HL-60 (cell line): ENCODE data around the gene SLC17A3.

ENCODE experiments used
- POLR2AphosphoS5 ChIP-seq: IDR thresholded peaks from 2 replicates; pipeline ENCODE4 v1.6.1; 2012; ENCODE audit warnings: low read depth
- TF ChIP-seq, protein P1 (sequence below): IDR thresholded peaks from one replicate; pipeline ENCODE4 v1.5.1; 2011; ENCODE audit warnings: low read length, control low read depth, inconsistent platforms; ENCODE audit not compliant: insufficient read depth

GRCh38 chr6:25842526-25842925 lies 31.5 kb downstream of the SLC17A3 start:
- TF ChIP-seq, protein P1, sequence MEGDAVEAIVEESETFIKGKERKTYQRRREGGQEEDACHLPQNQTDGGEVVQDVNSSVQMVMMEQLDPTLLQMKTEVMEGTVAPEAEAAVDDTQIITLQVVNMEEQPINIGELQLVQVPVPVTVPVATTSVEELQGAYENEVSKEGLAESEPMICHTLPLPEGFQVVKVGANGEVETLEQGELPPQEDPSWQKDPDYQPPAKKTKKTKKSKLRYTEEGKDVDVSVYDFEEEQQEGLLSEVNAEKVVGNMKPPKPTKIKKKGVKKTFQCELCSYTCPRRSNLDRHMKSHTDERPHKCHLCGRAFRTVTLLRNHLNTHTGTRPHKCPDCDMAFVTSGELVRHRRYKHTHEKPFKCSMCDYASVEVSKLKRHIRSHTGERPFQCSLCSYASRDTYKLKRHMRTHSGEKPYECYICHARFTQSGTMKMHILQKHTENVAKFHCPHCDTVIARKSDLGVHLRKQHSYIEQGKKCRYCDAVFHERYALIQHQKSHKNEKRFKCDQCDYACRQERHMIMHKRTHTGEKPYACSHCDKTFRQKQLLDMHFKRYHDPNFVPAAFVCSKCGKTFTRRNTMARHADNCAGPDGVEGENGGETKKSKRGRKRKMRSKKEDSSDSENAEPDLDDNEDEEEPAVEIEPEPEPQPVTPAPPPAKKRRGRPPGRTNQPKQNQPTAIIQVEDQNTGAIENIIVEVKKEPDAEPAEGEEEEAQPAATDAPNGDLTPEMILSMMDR = no peak
- TF ChIP-seq POLR2AphosphoS5 = no peak
